ENCODE results near the gene ACSM2B.

GRCh38 chr16:20622498-20622870 lies 46.3 kb upstream of the ACSM2B start:
- TF ChIP-seq CTCF (IDR thresholded peaks at IDR 0.05) (no peak), POLR2A (IDR thresholded peaks at IDR 0.05) (no peak)
